ENCODE data around the gene ZGLP1. TPM values are rescaled to one million over a fixed set of nuclear protein-coding genes. Genes with fewer than 3 reads are reported as not detected.
A peak's percentile ranks its signal among the peaks of the same experiment; 100 is the strongest.

The ZGLP1 gene
- total RNA-seq, 2 donors from 2014 or later: 2.3 to 4.6 TPM

- Histone ChIP-seq H3K4me1 (peaks cover 29% of the 10 kb centered on the region), H3K4me3 (peak within 1 kb of the TSS; percentile 57 to 80), H3K27me3 (no peaks in the 10 kb centered on the region), H3K27ac (peak within 1 kb of the TSS; percentile 65 to 91 (median 86)), H3K9me3 (no peaks in the 10 kb centered on the region), H3K36me3 (replicated peaks in 1 of 2; ENCODE audit: insufficient read depth in 1 of 2, low read depth in 2 of 2) (peaks cover 0 to 22% of the 10 kb centered on the region in 2 donors)
- TF ChIP-seq CTCF (IDR thresholded peaks at IDR 0.05): peak in 1 of 7 experiments; percentile 17
- TF ChIP-seq POLR2A (IDR thresholded peaks at IDR 0.05): peak; percentile 61 to 87 (median 81)
- intact Hi-C loops (cut with DNase I): no loop called here
- ATAC-seq (peak; percentile 93), DNase-seq (peak; percentile 98)
- 0 to 2% methylated on average over 14 to 81 of the region's 82 CpGs for WGBS, 2 donors
These were observed 23.5 kb upstream of the ZGLP1 start, which contains the start of gene RAVER1 for GRCh38 chr19:10332965-10333757. TSS of gene RAVER1 (minus strand) at chr19:10333529. CDS start at chr19:10333507, 22 bp downstream.

GRCh38 chr19:10332158-10332964, 22.7 kb upstream of the ZGLP1 start:
- Histone ChIP-seq H3K4me1 (peaks cover 29% of the 10 kb centered on the region), H3K27ac (peak overlapping the region in 3 of 4 donors; percentile 64 to 91 (median 90)), H3K4me3 (peak overlapping the region; percentile 57 to 80), H3K27me3 (no peaks in the 10 kb centered on the region), H3K36me3 (replicated peaks in 1 of 2; ENCODE audit: insufficient read depth in 1 of 2, low read depth in 2 of 2) (peaks cover 0 to 28% of the 10 kb centered on the region in 2 donors), H3K9me3 (no peaks in the 10 kb centered on the region)
- WGBS, 2 donors: 28 to 43% methylated on average over 5 to 18 of the region's 18 CpGs
- TF ChIP-seq CTCF (IDR thresholded peaks at IDR 0.05) (no peak), POLR2A (IDR thresholded peaks at IDR 0.05) (no peak)
- intact Hi-C loops (cut with DNase I): no loop called here
- DNase-seq: no peak
- no peak for ATAC-seq

- peaks cover 0 to 33% of the 10 kb centered on the region in 2 donors for H3K36me3 ChIP-seq (replicated peaks in 1 of 2; ENCODE audit: insufficient read depth in 1 of 2, low read depth in 2 of 2)
- WGBS, 2 donors: 88 to 93% methylated on average over 3 to 13 of the region's 13 CpGs
- no peak overlapping the region for H3K27ac ChIP-seq
- H3K9me3 ChIP-seq: no peaks in the 10 kb centered on the region
- H3K4me1 ChIP-seq: peaks cover 23% of the 10 kb centered on the region
- TF ChIP-seq POLR2A (IDR thresholded peaks at IDR 0.05) (no peak), CTCF (IDR thresholded peaks at IDR 0.05) (no peak)
- ATAC-seq: no peak
- no peak overlapping the region for H3K4me3 ChIP-seq
- H3K27me3 ChIP-seq: no peaks in the 10 kb centered on the region
- DNase-seq: no peak
- intact Hi-C loops (cut with DNase I): no loop called here
These were observed 19.9 kb upstream of the ZGLP1 start for GRCh38 chr19:10329555-10329954.

GRCh38 chr19:10328558-10329429, 19.2 kb upstream of the ZGLP1 start:
- 93 to 94% methylated on average over 21 to 39 of the region's 41 CpGs for WGBS, 2 donors
- no peak overlapping the region for H3K27ac ChIP-seq
- H3K4me1 ChIP-seq: peaks cover 15% of the 10 kb centered on the region
- H3K4me3 ChIP-seq: no peak overlapping the region
- DNase-seq (no peak), ATAC-seq (no peak)
- no peaks in the 10 kb centered on the region for H3K27me3 ChIP-seq
- intact Hi-C loops (cut with DNase I): no loop called here
- TF ChIP-seq CTCF (IDR thresholded peaks at IDR 0.05) (no peak), POLR2A (IDR thresholded peaks at IDR 0.05) (no peak)
- no peaks in the 10 kb centered on the region for H3K9me3 ChIP-seq
- peaks cover 0 to 33% of the 10 kb centered on the region in 2 donors for H3K36me3 ChIP-seq (replicated peaks in 1 of 2; ENCODE audit: insufficient read depth in 1 of 2, low read depth in 2 of 2)
